Heart right ventricle (tissue), 16 donors: ENCODE data around the gene CDK5RAP2. TPM values are rescaled to one million over a fixed set of nuclear protein-coding genes. Genes with fewer than 3 reads are reported as not detected.
"Not testable (repeated sequence)": the region's sequence is repeated elsewhere in the genome, so short reads cannot be mapped to it uniquely, and the experiment has no call there.

Experiments
- ATAC-seq, 8 donors: fragments of 200-7000 bp; cut with Tn5 transposase; one replicate each; pipeline ENCODE4 v1.9.1; 2020; ENCODE audit warnings: mild to moderate bottlenecking in 8 of 8, moderate library complexity in 8 of 8, moderate number of reproducible peaks in 1 of 8
- DNase-seq, 2 donors: peaks; one replicate each; pipeline ENCODE4 v3.0.0-alpha.2; 2020
- H3K27ac ChIP-seq, 10 donors: fragments of 200-600 bp; sonication (generic) in 2 of 10; one replicate each; pipeline versions ENCODE4 v1.5.0 to v1.8.0; 2020 to 2022; ENCODE audit warnings: mild to moderate bottlenecking in 3 of 10
- H3K27me3 ChIP-seq, 7 donors: fragments of 200-600 bp; one replicate each; pipeline ENCODE4 v1.8.0; 2021 to 2022; ENCODE audit warnings: mild to moderate bottlenecking in 2 of 7
- H3K36me3 ChIP-seq, 9 donors: fragments of 200-600 bp; sonication (generic) in 1 of 9; one replicate each; pipeline versions ENCODE4 v1.5.0 to v1.8.0; 2020 to 2022; ENCODE audit warnings: mild to moderate bottlenecking in 2 of 9
- H3K4me1 ChIP-seq, 9 donors: fragments of 200-600 bp; sonication (generic) in 1 of 9; one replicate each; pipeline versions ENCODE4 v1.5.0 to v1.8.0; 2020 to 2022; ENCODE audit warnings: mild to moderate bottlenecking in 4 of 9
- H3K4me3 ChIP-seq, 10 donors: fragments of 200-600 bp; sonication (generic) in 2 of 10; one replicate each; pipeline versions ENCODE4 v1.5.0 to v1.8.0; 2020 to 2022; ENCODE audit warnings: mild to moderate bottlenecking in 7 of 10, moderate library complexity in 2 of 10
- H3K9me3 ChIP-seq, 11 donors: fragments of 200-600 bp in 10 of 11; sonication (generic) in 2 of 11; one replicate each; pipeline versions ENCODE4 v1.5.0 to v1.8.0; 2013 to 2022; ENCODE audit warnings: mild to moderate bottlenecking in 2 of 11, control low read depth in 1 of 11, moderate library complexity in 1 of 11
- CTCF ChIP-seq, 9 donors: fragments of 200-600 bp; sonication (generic) in 2 of 9; IDR thresholded peaks; one replicate each; pipeline versions ENCODE4 v1.5.0 to v1.8.0; 2021 to 2022; ENCODE audit warnings: antibody characterized with exemption in 9 of 9, mild to moderate bottlenecking in 5 of 9, moderate library complexity in 1 of 9
- WGBS, 2 donors: extraction: QIAGEN DNeasy Blood & Tissue Kit; methylation state at CpG; one replicate each; pipeline ENCODE4 v1.1.7; 2013; ENCODE audit warnings: inconsistent platforms in 1 of 2; 5-methylcytosine and 5-hydroxymethylcytosine counted together
- intact Hi-C, 10 donors: fragments of 100-400 bp; cut with DNase I; formaldehyde crosslinking; loops; one replicate each; pipeline versions ENCODE4 v1.11.1 to v1.14.2; 2022
- polyA plus RNA-seq, 2 donors: library from polyadenylated mRNA; stranded (reverse); fragments of 200-250 nt; gene quantifications; one replicate each; pipeline ENCODE4 v1.2.3, GENCODE V29; 2013
- total RNA-seq, 10 donors: library from RNA; stranded (reverse); fragmentation: NEBNext Ultra II Directional in 3 of 10; extraction: Animal tissue kit (Norgen Biotek cat#: 25700) in 3 of 10; gene quantifications; one replicate each; pipeline versions ENCODE4 v1.2.1 to v1.2.4, GENCODE V29; 2021 to 2023
- donor health status: Arrhythmogenic right ventricular cardiomyopathy.
- donor health status: ischemic (EF 13 %, LVEDD 7.1; RV severe dilation, severe dysfunction).
- donor health status: healthy with polysubstance abuse.
- donor health status: DM: no; HTN: yes; CAD: no.
- donor health status: DM: no; HTN: no; CAD: no.
- donor health status: ischemic (EF 25% LVEDD 6.9; RV normal size, moderate dysfunction).
- donor health status: ischemic (EF 25% LVEDD 5.7; RV mildly dilated, moderate dysfunction).
- donor health status: healthy.
- donor health status: DM: yes; HTN: yes; CAD: no.
- donor health status: Ischemic cardiomyopathy.
- donor health status: ischemic (EF 35%, LVEDD 5.7; RV mildly dilated, moderate dysfunction).
- donor health status: nonischemic (EF 11% LVEDD 7.7; RV severe dilation, severe dysfunction).
- donor health status: DM: yes; HTN: yes; CAD: no.
- donor health status: PGD.
- donor health status: ischemic (EF 29% LVEDD 5.4; RV normal size, mild dysfunction).
- donor health status: nonischemic (EF 23%, LVEDD 6.1; RV moderate dilation, normal function).

The CDK5RAP2 gene
- total and polyA plus RNA-seq, 12 donors: 21.6 to 80.1 (median 53.4) TPM

GRCh38 chr9:120557205-120557604 is 22.8 kb downstream of the CDK5RAP2 start:
- intact Hi-C loops: no loop called here
- Histone ChIP-seq H3K4me1 (peaks cover 0 to 14% (median 0%) of the 10 kb centered on the region in 9 donors), H3K9me3 (no peaks in the 10 kb centered on the region), H3K36me3 (peaks cover 0 to 64% (median 0%) of the 10 kb centered on the region in 9 donors), H3K27ac (no peak overlapping the region), H3K4me3 (no peak overlapping the region), H3K27me3 (no peaks in the 10 kb centered on the region)
- 43 to 47% methylated on average over 2 of the region's 2 CpGs for WGBS, 2 donors
- ATAC-seq (no peak), DNase-seq (no peak)
- no peak for TF ChIP-seq CTCF (IDR thresholded peaks at IDR 0.05)

GRCh38 chr9:120556775-120557174 is 23.2 kb downstream of the CDK5RAP2 start:
- H3K36me3 ChIP-seq: peaks cover 0 to 63% (median 0%) of the 10 kb centered on the region in 9 donors
- intact Hi-C loops: no loop called here
- H3K27ac ChIP-seq: no peak overlapping the region
- H3K27me3 ChIP-seq: no peaks in the 10 kb centered on the region
- whole genome bisulfite sequencing, 2 donors: 84 to 85% methylated on average over 3 of the region's 3 CpGs
- no peaks in the 10 kb centered on the region for H3K9me3 ChIP-seq
- ATAC-seq: no peak
- TF ChIP-seq CTCF (IDR thresholded peaks at IDR 0.05): no peak
- DNase-seq: no peak
- no peak overlapping the region for H3K4me3 ChIP-seq
- H3K4me1 ChIP-seq: peaks cover 0 to 14% (median 0%) of the 10 kb centered on the region in 9 donors

- ATAC-seq: no peak
Measured at GRCh38 chr9:120555839-120556238, 24.1 kb downstream of the CDK5RAP2 start.

GRCh38 chr9:120552210-120552704 is 27.7 kb downstream of the CDK5RAP2 start:
- H3K9me3 ChIP-seq, H3K4me3 ChIP-seq, H3K27me3 ChIP-seq, intact Hi-C loops, DNase-seq, H3K27ac ChIP-seq, ATAC-seq: not testable (repeated sequence)
- peaks cover 0 to 74% (median 15%) of the 10 kb centered on the region in 9 donors for H3K36me3 ChIP-seq
- H3K4me1 ChIP-seq: peaks cover 0 to 14% (median 0%) of the 10 kb centered on the region in 9 donors
- WGBS, 2 donors: 92 to 95% methylated on average over 6 of the region's 7 CpGs

More at GRCh38 chr9:120555839-120556238, 24.1 kb downstream of the CDK5RAP2 start:
- Histone ChIP-seq H3K27ac (no peak overlapping the region), H3K4me1 (peaks cover 0 to 14% (median 0%) of the 10 kb centered on the region in 9 donors), H3K4me3 (no peak overlapping the region), H3K27me3 (no peaks in the 10 kb centered on the region), H3K36me3 (peaks cover 0 to 56% (median 0%) of the 10 kb centered on the region in 9 donors), H3K9me3 (no peaks in the 10 kb centered on the region)
- no peak for TF ChIP-seq CTCF (IDR thresholded peaks at IDR 0.05)
- no peak for DNase-seq
- 92% methylated on average over 4 of the region's 4 CpGs for WGBS, 2 donors
- intact Hi-C loops: no loop called here
